HEK293T (cell line): ENCODE data around the gene PATZ1.

ENCODE experiments used
- ARNT ChIP-seq: fragments of 450-650 bp; IDR thresholded peaks from 2 replicates; pipeline ENCODE4 v1.6.1; 2017; ENCODE audit warnings: mild to moderate bottlenecking
- BHLHE40 ChIP-seq: fragments of 450-650 bp; IDR thresholded peaks from 2 replicates; pipeline ENCODE4 v1.6.1; 2016; ENCODE audit warnings: mild to moderate bottlenecking, moderate library complexity, borderline replicate concordance
- ELF4 ChIP-seq: fragments of 450-650 bp; IDR thresholded peaks from 2 replicates; pipeline ENCODE4 v1.6.1; 2017; ENCODE audit warnings: antibody characterized with exemption
- FOXK2 ChIP-seq: fragments of 450-650 bp; IDR thresholded peaks from 2 replicates; pipeline ENCODE4 v1.6.1; 2016; ENCODE audit warnings: mild to moderate bottlenecking
- FOXM1 ChIP-seq: fragments of 450-650 bp; IDR thresholded peaks from 2 replicates; pipeline ENCODE4 v1.6.1; 2017; ENCODE audit warnings: mild to moderate bottlenecking, borderline replicate concordance
- HDGF ChIP-seq: fragments of 450-650 bp; IDR thresholded peaks from 2 replicates; pipeline ENCODE4 v1.6.1; 2017; ENCODE audit warnings: antibody characterized with exemption, borderline replicate concordance
- L3MBTL2 ChIP-seq: fragments of 450-650 bp; conservative IDR thresholded peaks from 2 replicates; pipeline ENCODE4 v1.6.1; 2016; ENCODE audit warnings: mild to moderate bottlenecking
- NFRKB ChIP-seq: fragments of 450-650 bp; IDR thresholded peaks from 2 replicates; pipeline ENCODE4 v1.6.1; 2016; ENCODE audit warnings: mild to moderate bottlenecking, moderate library complexity
- SP1 ChIP-seq: fragments of 450-650 bp; IDR thresholded peaks from 2 replicates; pipeline ENCODE4 v1.6.1; 2017
- SUZ12 ChIP-seq: fragments of 450-650 bp; IDR thresholded peaks from 2 replicates; pipeline ENCODE4 v1.6.1; 2016; ENCODE audit warnings: mild to moderate bottlenecking
- TARDBP ChIP-seq: fragments of 450-650 bp; IDR thresholded peaks from 2 replicates; pipeline ENCODE4 v1.6.1; 2016
- ZNF384 ChIP-seq: fragments of 450-650 bp; IDR thresholded peaks from 2 replicates; pipeline ENCODE4 v1.6.1; 2016

- TF ChIP-seq SP1 (no peak), SUZ12 (no peak), ARNT (no peak), FOXM1 (no peak), BHLHE40 (no peak), HDGF (no peak), ZNF384 (no peak), TARDBP (no peak), ELF4 (no peak), NFRKB (no peak), L3MBTL2 (no peak), FOXK2 (no peak)
Measured at GRCh38 chr22:31342389-31343140, 3.6 kb downstream of the PATZ1 start.
